ENCODE data around the gene KRT23. TPM values are rescaled to one million over a fixed set of nuclear protein-coding genes. Genes with fewer than 3 reads are reported as not detected.

The KRT23 gene
- total and polyA plus RNA-seq, 9 of the 15 experiments (the other 6 are each of a cell fraction or from before 2014, with no cell fraction given), result not detected

DNA sequence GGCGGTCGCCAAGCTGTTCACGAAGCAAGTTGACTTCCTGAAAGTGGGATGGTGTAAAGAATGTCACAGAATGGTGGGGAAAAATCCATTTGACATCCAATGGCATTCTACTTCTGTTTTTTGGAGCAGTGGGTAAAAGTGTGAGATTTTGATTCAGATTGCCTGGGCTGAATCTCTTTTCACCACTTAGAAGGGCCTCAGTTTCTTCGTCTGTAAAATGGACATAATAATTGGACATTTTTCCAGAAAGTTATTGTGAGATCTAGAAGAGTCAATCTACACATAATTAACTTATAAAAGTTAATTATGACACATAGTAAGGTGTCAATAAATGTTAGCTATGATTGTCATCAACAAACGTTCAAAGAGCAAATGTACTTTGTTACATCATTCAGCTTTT is 43.7 kb upstream of the KRT23 start:
- intact Hi-C loops (cut with micrococcal nuclease), result no loop called here
- no peak overlapping the region for H2AFZ ChIP-seq (ENCODE audit: low read depth, low read length)

More for the DNA sequence above, 43.7 kb upstream of the KRT23 start:
- Histone ChIP-seq H3K9me1 (ENCODE audit: control insufficient read depth, insufficient read depth, low read length) (peaks cover 4% of the 10 kb centered on the region), H3K4me3 (no peak overlapping the region), H3K9ac (ENCODE audit: insufficient read depth in 1 of 2, low read depth in 2 of 2, low read length in 2 of 2) (no peak overlapping the region), H4K20me1 (replicated peaks; ENCODE audit: control insufficient read depth, insufficient read depth, low read length) (no peaks in the 10 kb centered on the region; the same call in 1 of the 2 replicates), H3K27me3 (ENCODE audit: control insufficient read depth in 2 of 2, insufficient read depth in 2 of 2, low read length in 2 of 2) (peaks cover 3 to 32% of the 10 kb centered on the region in 2 experiments; a peak in 4 of 5 replicates), H3K36me3 (ENCODE audit: control insufficient read depth, insufficient read depth, low read length) (no peaks in the 10 kb centered on the region), H3K4me1 (replicated peaks in 1 of 2; ENCODE audit: control insufficient read depth in 2 of 2, insufficient read depth in 2 of 2, low read length in 2 of 2) (no peaks in the 10 kb centered on the region; a peak in 1 of 5 replicates), H3K79me2 (ENCODE audit: control insufficient read depth, insufficient read depth, low read length) (no peaks in the 10 kb centered on the region), H3K4me2 (ENCODE audit: insufficient read depth, low read length) (no peak overlapping the region), H3K27ac (ENCODE audit: extremely low read depth, low read depth, low read length) (no peak overlapping the region), H3K9me3 (replicated peaks; ENCODE audit: control insufficient read depth, insufficient read depth, low read depth, low read length) (no peaks in the 10 kb centered on the region)
- ATAC-seq (no peak), DNase-seq (ENCODE audit: extremely low read depth in 1 of 4, low spot score in 3 of 4) (no peak), FAIRE-seq (no peak)
- WGBS (ENCODE audit: insufficient coverage, low coverage, missing lambda C conversion rate), result 0% methylated on average over 5 of the region's 5 CpGs
- ChIA-PET POLR2A (interaction anchor here (0.7 to 2.2 kb wide), 3 partner anchors 15 to 572 kb away, joined by 3 to 8 read pairs (median 4); no protein-coding TSS in a partner anchor), CTCF (ENCODE audit: low intra/inter-chr PET ratio) (no interaction called here)
- TF ChIP-seq E4F1 (CRISPR knock-in tag; IDR thresholded peaks at IDR 0.05; ENCODE audit: borderline replicate concordance) (no peak), RBM25 (IDR thresholded peaks at IDR 0.05; ENCODE audit: low read depth, low read length, severe bottlenecking) (peak; percentile 70)
- no TSS peak for BruUV-seq (replicated peaks)
- in situ Hi-C loops (cut with MboI), result no loop called here

All from K562 (cell line).